ENCODE data around the gene NUDCD2. TPM values are rescaled to one million over a fixed set of nuclear protein-coding genes. Genes with fewer than 3 reads are reported as not detected.
A peak's percentile ranks its signal among the peaks of the same experiment; 100 is the strongest.

NUDCD2 gene
- total RNA-seq, 2 experiments from 2014 or later, result 36.2 to 37.1 TPM

DNA sequence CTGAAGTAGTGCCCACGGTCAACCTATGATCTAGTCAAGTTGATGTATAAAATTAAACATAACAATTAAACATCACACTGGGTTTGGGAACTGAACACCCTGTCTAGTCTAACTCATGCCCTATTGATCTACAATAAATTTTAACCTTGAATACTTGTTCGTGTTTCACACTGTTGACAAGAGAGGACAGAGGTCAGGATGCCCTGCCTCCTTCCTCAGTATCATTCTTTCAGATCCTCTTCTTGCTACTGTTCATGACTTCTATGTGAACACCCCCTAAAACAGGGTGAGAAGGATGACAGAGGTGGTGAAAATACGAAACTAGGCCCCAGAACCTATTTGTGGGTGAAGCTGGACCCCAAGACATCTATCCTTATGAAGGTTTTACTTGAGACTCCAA is 37.4 kb upstream of the NUDCD2 start:
- ATAC-seq (ENCODE audit: low read depth), result no peak
- Mint-ChIP-seq H3K27me3 (no peaks in the 10 kb centered on the region), H3K27ac (no peak overlapping the region), H3K9me3 (no peaks in the 10 kb centered on the region), H3K4me1 (no peaks in the 10 kb centered on the region), H3K4me3 (no peak overlapping the region), H3K36me3 (peaks cover 2% of the 10 kb centered on the region)
- DNase-seq, result no peak
- POLR2A ChIA-PET, result interaction anchor here (1.0 kb wide), 1 partner anchor 37 kb away, joined by 3 read pairs; the partner anchor contains the start of genes HMMR and NUDCD2

DNA sequence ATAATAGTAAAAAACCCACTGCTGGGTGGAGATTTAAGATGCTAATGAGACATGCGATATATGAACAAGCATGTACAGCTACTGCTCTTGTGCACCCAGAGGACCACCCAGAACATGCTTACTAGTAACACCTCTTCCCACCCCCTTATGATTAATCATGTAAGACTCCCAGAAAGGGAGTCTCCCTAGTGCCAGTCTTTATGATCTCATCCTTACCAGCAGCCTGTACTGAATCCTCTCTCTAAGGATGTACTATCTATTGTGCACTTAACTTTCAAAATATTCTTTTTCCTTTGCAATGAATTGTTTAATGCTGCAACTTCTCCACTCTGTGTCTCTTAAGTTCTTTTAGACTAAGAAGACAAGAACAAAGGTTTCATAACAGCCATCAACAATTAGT is 36.4 kb upstream of the NUDCD2 start:
- no peak overlapping the region for H3K27ac Mint-ChIP-seq
- peaks cover 3% of the 10 kb centered on the region for H3K36me3 Mint-ChIP-seq
- H3K27me3 Mint-ChIP-seq, result no peaks in the 10 kb centered on the region
- ATAC-seq (ENCODE audit: low read depth) (no peak), DNase-seq (no peak)
- POLR2A ChIA-PET, result interaction anchor here (1.0 to 1.6 kb wide), 2 partner anchors 9 to 36 kb away, joined by 3 to 5 read pairs; partner anchors contain the start of genes HMMR, MAT2B and NUDCD2
- H3K9me3 Mint-ChIP-seq, result no peaks in the 10 kb centered on the region
- H3K4me1 Mint-ChIP-seq, result no peaks in the 10 kb centered on the region
- H3K4me3 Mint-ChIP-seq, result no peak overlapping the region

DNA sequence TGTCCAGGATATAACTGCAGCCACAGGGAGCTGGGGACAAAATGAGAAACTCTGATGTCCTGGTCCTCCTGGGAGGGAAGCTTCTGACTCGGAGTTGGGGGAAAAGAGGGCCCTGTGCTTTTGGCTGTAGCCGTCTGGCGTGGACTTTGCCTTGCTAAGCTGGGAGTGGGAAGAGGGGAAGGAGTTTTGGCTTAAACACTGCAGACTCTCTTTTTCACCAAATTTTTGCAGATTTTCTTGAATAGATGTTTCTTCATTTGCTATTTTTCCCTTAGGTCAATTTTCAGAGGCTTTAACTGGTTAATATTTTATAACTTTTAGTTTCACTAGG is 29.8 kb upstream of the NUDCD2 start:
- peaks cover 37% of the 10 kb centered on the region for H3K36me3 Mint-ChIP-seq
- no peaks in the 10 kb centered on the region for H3K27me3 Mint-ChIP-seq
- H3K4me1 Mint-ChIP-seq, result no peaks in the 10 kb centered on the region
- ATAC-seq (ENCODE audit: low read depth), result no peak
- peak overlapping the region; percentile 26 for H3K27ac Mint-ChIP-seq
- no peaks in the 10 kb centered on the region for H3K9me3 Mint-ChIP-seq
- DNase-seq, result no peak
- POLR2A ChIA-PET, result interaction anchor here (3.9 kb wide), 1 partner anchor 29 kb away, joined by 18 read pairs; the partner anchor contains the start of genes HMMR and NUDCD2
- no peak overlapping the region for H3K4me3 Mint-ChIP-seq

DNA sequence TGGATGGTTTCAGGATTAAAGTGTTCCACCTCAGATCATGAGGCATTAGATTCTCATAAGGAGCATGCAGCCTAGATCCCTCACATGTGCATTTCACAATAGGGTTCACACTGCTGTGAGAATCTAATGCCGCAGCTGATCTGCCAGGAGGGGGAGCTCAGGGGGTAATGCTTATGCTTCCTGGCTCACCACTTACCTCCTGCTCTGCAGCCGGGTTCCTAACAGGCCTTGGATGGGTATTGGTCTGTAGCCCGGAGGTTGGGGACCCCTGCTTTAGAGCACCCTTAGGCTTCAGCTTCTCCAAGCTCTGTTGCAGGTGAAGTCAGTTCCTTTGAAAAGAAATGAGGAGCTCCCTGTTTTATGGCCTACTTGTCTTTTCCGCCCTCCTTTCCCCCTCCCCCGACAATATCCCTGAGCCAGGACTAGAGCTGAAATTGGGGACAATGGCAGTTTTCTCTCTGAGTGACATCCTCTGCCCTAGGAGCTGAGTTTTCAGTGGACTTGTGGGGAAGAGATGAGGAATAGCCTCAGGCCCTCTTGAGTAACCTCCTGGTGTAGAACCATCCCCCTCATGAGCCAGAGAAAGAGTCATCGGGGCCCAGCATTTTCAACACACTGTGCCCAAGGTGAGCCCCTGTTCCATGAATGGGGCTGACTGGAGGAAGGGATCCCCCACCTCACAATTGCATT is 29.3 kb upstream of the NUDCD2 start:
- no peaks in the 10 kb centered on the region for H3K9me3 Mint-ChIP-seq
- ATAC-seq (ENCODE audit: low read depth) (no peak), DNase-seq (no peak)
- no peaks in the 10 kb centered on the region for H3K27me3 Mint-ChIP-seq
- peaks cover 40% of the 10 kb centered on the region for H3K36me3 Mint-ChIP-seq
- no peaks in the 10 kb centered on the region for H3K4me1 Mint-ChIP-seq
- no peak overlapping the region for H3K4me3 Mint-ChIP-seq
- POLR2A ChIA-PET, result interaction anchor here (3.9 kb wide), 1 partner anchor 28 kb away, joined by 18 read pairs; the partner anchor contains the start of genes HMMR and NUDCD2
- no peak overlapping the region for H3K27ac Mint-ChIP-seq

DNA sequence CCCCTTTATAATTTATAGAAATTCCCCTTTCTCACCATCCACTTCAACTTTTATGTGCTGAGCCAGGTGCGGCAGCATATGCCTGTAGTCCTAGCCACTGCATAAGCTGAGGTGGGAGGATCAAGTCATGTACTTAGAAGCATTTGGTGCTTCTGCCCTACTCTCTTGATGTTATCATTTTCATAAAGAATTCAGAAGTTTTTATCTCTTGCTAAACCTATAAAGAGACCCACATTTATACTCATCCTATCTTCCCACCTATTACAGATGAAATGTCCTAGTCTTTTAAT is 19.0 kb upstream of the NUDCD2 start:
- Mint-ChIP-seq H3K9me3 (no peaks in the 10 kb centered on the region), H3K4me3 (no peak overlapping the region), H3K27ac (no peak overlapping the region), H3K27me3 (no peaks in the 10 kb centered on the region), H3K4me1 (peaks cover 2% of the 10 kb centered on the region), H3K36me3 (peaks cover 42% of the 10 kb centered on the region)
- DNase-seq (no peak), ATAC-seq (ENCODE audit: low read depth) (no peak)
- POLR2A ChIA-PET, result no interaction called here

DNA sequence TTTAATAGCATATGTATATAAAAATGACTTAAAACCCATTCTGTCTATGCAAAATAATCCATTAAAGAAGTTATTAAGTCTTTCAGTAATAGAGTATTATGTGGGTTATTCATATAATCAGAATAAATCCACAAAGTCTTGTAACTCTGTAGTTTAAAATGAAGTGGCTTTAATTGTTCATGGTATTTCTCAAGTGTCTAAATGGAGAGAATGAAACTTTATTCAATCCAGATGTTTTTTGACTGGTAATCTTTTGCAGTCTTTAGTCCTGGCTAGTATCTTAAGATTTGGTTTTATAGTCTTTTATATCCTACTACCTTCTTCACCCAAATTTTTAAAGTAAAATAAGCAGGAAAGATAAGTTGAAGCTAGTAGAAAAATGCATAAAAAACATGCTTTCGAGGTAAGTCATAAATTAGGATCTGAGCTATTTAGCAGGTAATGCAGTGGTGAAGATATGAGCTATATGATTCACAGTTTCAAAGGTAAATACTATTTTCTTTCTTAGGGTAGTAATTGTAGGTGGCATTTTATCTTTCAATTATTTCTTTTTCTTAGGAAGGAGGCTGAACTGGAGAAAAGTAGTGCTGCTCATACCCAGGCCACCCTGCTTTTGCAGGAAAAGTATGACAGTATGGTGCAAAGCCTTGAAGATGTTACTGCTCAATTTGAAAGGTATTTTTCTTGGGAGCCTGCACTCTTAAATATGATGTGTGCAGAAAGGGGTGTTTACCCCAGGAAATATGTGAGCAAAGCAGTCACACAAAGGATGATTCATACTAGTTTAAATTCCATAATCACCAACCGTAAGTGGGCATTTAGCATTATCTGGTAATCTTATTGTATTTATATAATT is 18.5 kb upstream of the NUDCD2 start:
- H3K27me3 Mint-ChIP-seq, result no peaks in the 10 kb centered on the region
- H3K4me3 Mint-ChIP-seq, result no peak overlapping the region
- ATAC-seq (ENCODE audit: low read depth) (no peak), DNase-seq (no peak)
- peaks cover 45% of the 10 kb centered on the region for H3K36me3 Mint-ChIP-seq
- peaks cover 2% of the 10 kb centered on the region for H3K4me1 Mint-ChIP-seq
- no peaks in the 10 kb centered on the region for H3K9me3 Mint-ChIP-seq
- no peak overlapping the region for H3K27ac Mint-ChIP-seq
- POLR2A ChIA-PET, result interaction anchor here (1.0 kb wide), 1 partner anchor 19 kb away, joined by 3 read pairs; no protein-coding TSS in a partner anchor

DNA sequence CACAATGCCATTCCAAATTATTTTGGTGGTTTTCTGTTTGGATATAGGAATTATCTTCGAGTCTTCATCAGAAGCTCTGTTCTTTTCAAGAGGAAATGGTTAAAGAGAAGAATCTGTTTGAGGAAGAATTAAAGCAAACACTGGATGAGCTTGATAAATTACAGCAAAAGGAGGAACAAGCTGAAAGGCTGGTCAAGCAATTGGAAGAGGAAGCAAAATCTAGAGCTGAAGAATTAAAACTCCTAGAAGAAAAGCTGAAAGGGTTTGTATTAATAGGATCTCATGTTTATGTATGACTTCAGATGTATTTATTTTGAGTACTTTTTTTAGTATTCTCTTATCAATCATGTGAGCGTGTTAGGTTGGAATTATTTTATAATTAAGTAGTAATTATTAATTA is 15.5 kb upstream of the NUDCD2 start:
- H3K27ac Mint-ChIP-seq, result no peak overlapping the region
- DNase-seq (no peak), ATAC-seq (ENCODE audit: low read depth) (no peak)
- no peaks in the 10 kb centered on the region for H3K9me3 Mint-ChIP-seq
- no peaks in the 10 kb centered on the region for H3K27me3 Mint-ChIP-seq
- POLR2A ChIA-PET, result interaction anchor here (1.3 to 4.3 kb wide), 2 partner anchors 15 to 30 kb away, joined by 5 to 23 read pairs; partner anchors contain the start of genes HMMR, MAT2B and NUDCD2
- H3K4me1 Mint-ChIP-seq, result peaks cover 2% of the 10 kb centered on the region
- peaks cover 47% of the 10 kb centered on the region for H3K36me3 Mint-ChIP-seq
- H3K4me3 Mint-ChIP-seq, result no peak overlapping the region

DNA sequence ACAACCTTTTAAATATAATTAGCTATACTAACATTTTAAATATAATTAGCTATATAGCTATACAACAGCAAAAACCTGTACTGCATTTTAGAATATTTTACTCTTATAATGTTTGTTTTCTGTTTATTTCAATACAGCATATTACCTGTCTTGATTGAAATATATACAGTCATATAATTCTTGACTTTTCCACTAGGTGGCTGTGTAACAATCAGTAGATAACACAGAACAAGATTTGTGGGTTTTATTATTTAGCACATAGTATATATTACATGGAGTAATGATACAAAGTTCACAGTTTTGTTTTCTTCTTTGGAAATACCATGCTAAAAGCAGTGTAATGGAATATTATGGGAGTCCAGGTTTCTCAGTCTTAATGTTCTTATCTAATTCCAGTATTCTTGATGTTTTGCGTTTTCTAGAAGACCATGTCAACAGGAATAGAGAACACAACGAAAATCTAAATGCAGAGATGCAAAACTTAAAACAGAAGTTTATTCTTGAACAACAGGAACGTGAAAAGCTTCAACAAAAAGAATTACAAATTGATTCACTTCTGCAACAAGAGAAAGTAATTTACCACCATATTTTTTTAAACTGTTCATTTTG is 13.8 kb upstream of the NUDCD2 start:
- H3K4me3 Mint-ChIP-seq, result no peak overlapping the region
- no peaks in the 10 kb centered on the region for H3K4me1 Mint-ChIP-seq
- DNase-seq (no peak), ATAC-seq (ENCODE audit: low read depth) (no peak)
- POLR2A ChIA-PET, result interaction anchor here (4.3 kb wide), 1 partner anchor 13 kb away, joined by 23 read pairs; the partner anchor contains the start of genes HMMR and NUDCD2
- no peak overlapping the region for H3K27ac Mint-ChIP-seq
- H3K27me3 Mint-ChIP-seq, result no peaks in the 10 kb centered on the region
- peaks cover 48% of the 10 kb centered on the region for H3K36me3 Mint-ChIP-seq
- no peaks in the 10 kb centered on the region for H3K9me3 Mint-ChIP-seq

DNA sequence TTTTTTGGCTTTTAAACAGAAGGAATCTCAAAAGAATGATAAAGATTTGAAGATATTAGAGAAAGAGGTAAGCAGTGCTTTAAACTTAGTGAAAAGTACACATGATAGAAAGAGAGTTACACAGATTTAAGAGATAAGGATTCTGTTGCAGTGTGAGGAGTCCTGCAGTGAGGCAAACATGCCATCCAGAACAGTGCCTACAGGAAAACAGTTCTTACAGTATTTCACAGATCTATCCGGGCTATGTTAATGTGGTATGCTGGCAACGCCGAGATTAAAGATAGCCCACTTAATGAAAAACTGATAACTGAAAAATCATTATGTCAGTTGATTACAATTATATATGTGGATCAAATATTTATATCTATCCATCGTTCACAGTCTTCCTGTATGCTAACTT is 7.8 kb upstream of the NUDCD2 start:
- no peaks in the 10 kb centered on the region for H3K9me3 Mint-ChIP-seq
- H3K4me1 Mint-ChIP-seq, result peaks cover 16% of the 10 kb centered on the region
- no peak for ATAC-seq (ENCODE audit: low read depth)
- peaks cover 34% of the 10 kb centered on the region for H3K36me3 Mint-ChIP-seq
- no peak for DNase-seq
- no peaks in the 10 kb centered on the region for H3K27me3 Mint-ChIP-seq
- POLR2A ChIA-PET, result interaction anchor here (0.8 to 1.6 kb wide), 2 partner anchors 30 to 38 kb away, joined by 4 to 6 read pairs; partner anchors contain the start of genes CCNG1 and MAT2B
- H3K4me3 Mint-ChIP-seq, result no peak overlapping the region
- H3K27ac Mint-ChIP-seq, result peak overlapping the region; percentile 28

DNA sequence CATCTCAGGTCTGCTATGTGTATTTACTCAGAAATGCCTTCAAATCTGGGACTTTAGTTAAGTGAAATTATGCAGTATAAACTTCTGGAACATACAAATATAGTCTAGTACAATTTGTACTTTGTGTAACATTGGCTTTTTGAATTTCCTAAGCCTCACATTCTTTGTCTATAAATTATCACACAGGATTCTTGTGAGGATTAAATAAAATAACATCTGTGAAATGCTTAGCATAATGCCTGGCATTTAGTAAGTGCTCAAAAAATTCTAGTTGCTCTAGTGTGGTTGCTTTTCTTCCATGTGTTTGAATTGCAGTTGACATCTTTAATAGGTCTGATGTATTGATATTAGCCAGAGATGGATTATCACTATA is 3.1 kb upstream of the NUDCD2 start:
- Mint-ChIP-seq H3K36me3 (peaks cover 17% of the 10 kb centered on the region), H3K4me3 (peak overlapping the region; percentile 99), H3K4me1 (peaks cover 21% of the 10 kb centered on the region), H3K27me3 (no peaks in the 10 kb centered on the region), H3K9me3 (no peaks in the 10 kb centered on the region), H3K27ac (peak overlapping the region; percentile 99)
- ATAC-seq (ENCODE audit: low read depth), result no peak
- no peak for DNase-seq
- POLR2A ChIA-PET, result interaction anchor here (5.9 kb wide), 1 partner anchor 43 kb away, joined by 177 read pairs; the partner anchor contains the start of gene MAT2B

DNA sequence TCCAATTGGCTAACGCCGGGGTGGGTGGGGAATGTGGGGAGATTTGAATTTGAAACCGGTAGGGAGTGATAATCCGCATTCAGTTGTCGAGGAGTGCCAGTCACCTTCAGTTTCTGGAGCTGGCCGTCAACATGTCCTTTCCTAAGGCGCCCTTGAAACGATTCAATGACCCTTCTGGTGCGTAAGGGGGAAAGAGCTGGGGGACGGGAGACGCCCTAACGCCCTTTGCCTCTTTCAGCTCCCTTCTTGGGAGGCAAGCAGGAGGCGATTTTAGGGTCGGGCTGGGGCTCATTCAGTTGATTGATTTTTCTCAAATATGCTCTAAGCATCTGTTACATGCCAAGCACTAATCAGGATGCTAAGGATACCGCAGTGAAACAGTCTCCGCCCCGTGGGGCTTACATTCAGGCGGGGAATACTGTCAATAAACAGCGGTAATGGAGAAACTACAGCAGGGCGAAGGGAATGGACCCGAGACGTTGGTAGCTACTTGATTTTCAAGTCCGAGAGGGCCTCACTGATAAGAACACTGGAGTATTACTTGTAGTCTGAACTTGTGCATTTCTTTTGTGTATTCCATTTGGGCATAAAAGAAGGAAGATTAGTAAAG is 765 bp upstream of the NUDCD2 start, which contains the start of gene HMMR:
TSS of gene HMMR (plus strand) at position 71 of the 610 bp plus-strand sequence. CDS start at position 132, 61 bp downstream.
- H3K4me3 Mint-ChIP-seq, result peak within 1 kb of the TSS; percentile 99
- no peak for ATAC-seq (ENCODE audit: low read depth)
- DNase-seq, result no peak
- POLR2A ChIA-PET, result interaction anchor here (0.9 to 6.8 kb wide), 15 partner anchors 9 to 51 kb away, joined by 3 to 177 read pairs (median 6); partner anchors contain the start of genes CCNG1 and MAT2B
- peak within 1 kb of the TSS; percentile 99 for H3K27ac Mint-ChIP-seq
- H3K27me3 Mint-ChIP-seq, result no peaks in the 10 kb centered on the region
- H3K4me1 Mint-ChIP-seq, result peaks cover 31% of the 10 kb centered on the region
- peaks cover 28% of the 10 kb centered on the region for H3K36me3 Mint-ChIP-seq
- H3K9me3 Mint-ChIP-seq, result no peaks in the 10 kb centered on the region

DNA sequence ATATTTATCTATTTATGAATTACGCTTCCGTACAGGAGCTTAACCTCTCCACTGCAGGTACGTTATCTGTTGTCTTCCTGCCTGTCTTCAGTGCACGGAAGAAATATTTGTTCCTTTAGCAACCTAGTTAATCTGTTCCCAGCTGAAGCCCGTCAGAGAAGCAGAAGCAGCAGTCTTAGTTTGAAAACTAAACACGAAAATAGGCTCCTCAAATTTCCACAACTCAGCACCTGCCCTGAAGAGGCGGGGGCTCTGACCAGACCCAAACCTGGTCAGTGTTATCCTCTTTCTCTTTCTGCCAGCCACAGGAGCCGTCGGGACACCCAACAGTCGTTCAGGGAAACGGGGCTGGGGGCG is 462 bp downstream of the NUDCD2 start:
- Mint-ChIP-seq H3K36me3 (peaks cover 31% of the 10 kb centered on the region), H3K9me3 (no peaks in the 10 kb centered on the region), H3K4me3 (peak overlapping the region; percentile 99), H3K4me1 (peaks cover 32% of the 10 kb centered on the region), H3K27ac (peak overlapping the region; percentile 99), H3K27me3 (no peaks in the 10 kb centered on the region)
- POLR2A ChIA-PET, result interaction anchor here (1.0 to 6.8 kb wide), 9 partner anchors 8 to 47 kb away, joined by 3 to 177 read pairs (median 18); partner anchors contain the start of genes CCNG1 and MAT2B
- DNase-seq (no peak), ATAC-seq (ENCODE audit: low read depth) (no peak)

Data from activated naive CD8-positive, alpha-beta T cell treated with anti-CD3 and anti-CD28 coated beads, Interleukin-2, amount 10 ng/mL, durations not matched to agents 7 days and 5 days (primary cell).